22Rv1 (cell line): ENCODE measurements around the gene MORC2.

ENCODE experiments used
- CTCF ChIP-seq: fragments of 450-650 bp; IDR thresholded peaks from 2 replicates; pipeline ENCODE4 v1.5.1; 2017; ENCODE audit warnings: mild to moderate bottlenecking
- ZFX ChIP-seq: fragments of 450-650 bp; IDR thresholded peaks from 2 replicates; pipeline ENCODE4 v1.6.1; 2017; ENCODE audit warnings: antibody characterized with exemption, borderline replicate concordance

GRCh38 chr22:30945653-30946052, 22.9 kb downstream of the MORC2 start:
- no peak for TF ChIP-seq CTCF
- no peak for TF ChIP-seq ZFX
